ENCODE measurements around the gene ANKRD55.

ANKRD55 gene

GRCh38 chr5:56192246-56192645 lies 40.9 kb downstream of the ANKRD55 start:
- no peak overlapping the region for H3K4me3 ChIP-seq (replicated peaks; ENCODE audit: low read depth, low read length)
- DNase-seq (ENCODE audit: low read depth), result no peak
- no peak for TF ChIP-seq CTCF (IDR thresholded peaks at IDR 0.05; ENCODE audit: low read length, missing control alignments)

DNA sequence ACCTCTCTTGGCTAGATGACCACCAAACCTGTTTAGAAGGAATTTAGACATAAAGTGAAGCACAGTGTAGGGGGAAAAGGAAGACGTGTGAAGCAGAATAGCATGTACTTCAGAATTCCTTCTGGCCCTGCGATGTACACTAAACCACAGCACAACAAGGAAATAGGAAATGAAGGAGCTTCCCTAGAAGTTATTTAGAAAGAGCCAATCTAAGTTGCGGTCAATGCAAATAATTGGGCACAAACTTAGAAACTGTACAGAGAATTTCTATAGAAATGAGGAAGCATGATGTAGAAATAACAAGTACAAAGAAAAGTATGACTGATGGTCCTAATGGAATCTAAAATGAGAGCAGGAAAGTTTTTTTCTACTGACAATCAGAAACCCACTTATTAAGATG lies 41.5 kb downstream of the ANKRD55 start:
- no peak overlapping the region for H3K4me3 ChIP-seq (replicated peaks; ENCODE audit: low read depth, low read length)
- no peak for TF ChIP-seq CTCF (IDR thresholded peaks at IDR 0.05; ENCODE audit: low read length, missing control alignments)
- no peak for DNase-seq (ENCODE audit: low read depth)

GRCh38 chr5:56190497-56190896 lies 42.6 kb downstream of the ANKRD55 start:
- DNase-seq (ENCODE audit: low read depth), result peak; percentile 94
- no peak overlapping the region for H3K4me3 ChIP-seq (replicated peaks; ENCODE audit: low read depth, low read length)
- TF ChIP-seq CTCF (IDR thresholded peaks at IDR 0.05; ENCODE audit: low read length, missing control alignments), result no peak

DNA sequence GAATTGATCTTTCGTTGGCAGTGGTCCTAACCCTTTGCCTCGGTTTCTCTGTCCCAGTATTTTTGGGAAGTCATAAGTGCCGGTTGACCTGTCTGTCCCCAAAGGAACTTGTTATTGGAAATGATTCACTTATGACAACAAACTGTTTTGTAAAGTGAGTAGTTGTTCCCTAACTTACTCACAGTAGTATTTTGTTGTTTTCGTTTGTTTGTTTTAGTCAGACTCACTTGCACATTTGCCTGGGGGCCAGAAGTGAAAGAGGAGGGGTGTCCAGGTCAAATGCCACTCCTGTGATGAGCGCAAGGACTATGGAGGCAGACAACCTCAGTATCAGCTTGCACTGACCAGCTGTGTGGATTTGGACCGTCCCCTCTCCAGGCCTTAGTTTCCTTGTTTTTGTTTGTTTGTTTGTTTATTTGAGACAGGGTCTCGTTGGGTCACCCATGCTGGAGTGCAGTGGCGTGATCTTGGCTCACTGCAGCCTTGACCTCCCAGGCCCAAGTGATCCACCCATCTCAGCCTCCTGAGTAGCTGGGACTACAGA lies 47.3 kb downstream of the ANKRD55 start:
- no peak for DNase-seq (ENCODE audit: low read depth)
- TF ChIP-seq CTCF (IDR thresholded peaks at IDR 0.05; ENCODE audit: low read length, missing control alignments), result no peak

DNA sequence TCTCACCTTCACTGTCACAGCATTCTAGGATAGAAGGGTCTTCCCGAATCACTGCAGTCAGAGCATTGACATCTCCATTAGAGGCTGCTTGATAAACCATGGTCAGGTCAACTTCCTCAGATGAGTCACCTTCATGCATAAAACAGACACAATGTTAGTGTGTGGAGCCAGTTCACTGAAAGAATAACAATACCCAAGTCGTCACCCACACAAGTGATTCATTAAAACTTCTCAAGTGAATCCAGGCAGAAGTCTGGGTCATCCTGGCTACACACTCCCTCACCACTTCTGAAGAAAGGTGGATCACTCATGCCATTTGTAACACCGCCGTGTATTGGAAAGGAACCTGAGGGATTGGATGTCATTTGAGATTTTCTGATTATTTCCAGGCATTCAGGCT lies 49.6 kb downstream of the ANKRD55 start:
- TF ChIP-seq CTCF (IDR thresholded peaks at IDR 0.05; ENCODE audit: low read length, missing control alignments), result no peak
- peak; percentile 92 for DNase-seq (ENCODE audit: low read depth)
- H3K4me3 ChIP-seq (replicated peaks; ENCODE audit: low read depth, low read length), result no peak overlapping the region

More for the DNA sequence above, 47.3 kb downstream of the ANKRD55 start:
- H3K4me3 ChIP-seq (replicated peaks; ENCODE audit: low read depth, low read length), result no peak overlapping the region

DNA sequence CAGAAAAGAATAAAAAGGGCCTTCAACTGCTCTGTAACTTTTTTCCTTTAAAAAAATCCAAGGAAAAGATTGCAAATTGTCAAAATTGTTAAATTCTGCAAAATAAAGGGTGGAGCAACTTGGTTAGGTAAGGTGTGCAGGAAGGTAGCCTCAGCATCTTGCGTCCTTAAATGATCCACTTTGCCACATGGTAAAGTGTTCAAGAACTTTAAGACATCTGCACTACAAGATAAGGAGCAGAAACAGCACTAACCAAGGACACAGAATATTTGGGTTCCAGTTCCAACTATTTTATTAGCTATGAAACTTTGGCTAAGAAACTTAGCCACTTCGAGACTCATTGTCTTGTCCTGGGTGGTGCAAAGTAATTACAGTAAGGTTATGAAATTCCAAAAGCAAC lies 53.7 kb downstream of the ANKRD55 start:
- DNase-seq (ENCODE audit: low read depth), result no peak
- H3K4me3 ChIP-seq (replicated peaks; ENCODE audit: low read depth, low read length), result no peak overlapping the region
- no peak for TF ChIP-seq CTCF (IDR thresholded peaks at IDR 0.05; ENCODE audit: low read length, missing control alignments)

- no peak for TF ChIP-seq CTCF (IDR thresholded peaks at IDR 0.05; ENCODE audit: low read length, missing control alignments)
- H3K4me3 ChIP-seq (replicated peaks; ENCODE audit: low read depth, low read length), result no peak overlapping the region
- DNase-seq (ENCODE audit: low read depth), result no peak
Measured at GRCh38 chr5:56178823-56179222, 54.3 kb downstream of the ANKRD55 start.

Data from fibroblast of pulmonary artery (primary cell).